Natural killer cell (primary cell): ENCODE measurements around the gene THBD. TPM values are rescaled to one million over a fixed set of nuclear protein-coding genes. Genes with fewer than 3 reads are reported as not detected.
"Not testable (repeated sequence)": the region's sequence is repeated elsewhere in the genome, so short reads cannot be mapped to it uniquely, and the experiment has no call there.

Experiments used
- ATAC-seq, 3 donors: fragments of 150-1000 bp in 2 of 3; fragments of 200-7000 bp in 1 of 3; cut with Tn5 transposase; 1 replicate in 1 of 3; 2 replicates in 2 of 3; pipeline ENCODE4 v1.10.0; 2021; ENCODE audit warnings: mild to moderate bottlenecking in 2 of 3, moderate library complexity in 2 of 3
- DNase-seq, 2 donors: peaks; one replicate each; pipeline versions ENCODE4 v3.0.0 to v3.0.0-alpha.2; 2013 to 2021; ENCODE audit warnings: mixed read lengths in 1 of 2
- H3K27ac ChIP-seq: one replicate; pipeline ENCODE4 v1.5.1; 2013; ENCODE audit warnings: mild to moderate bottlenecking, low read length
- H3K27me3 ChIP-seq: one replicate; pipeline ENCODE4 v1.6.1; 2013; ENCODE audit warnings: low read length; ENCODE audit not compliant: control insufficient read depth, insufficient read depth
- H3K36me3 ChIP-seq: one replicate; pipeline ENCODE4 v1.6.1; 2013; ENCODE audit warnings: low read length; ENCODE audit not compliant: control insufficient read depth, insufficient read depth
- H3K4me1 ChIP-seq: one replicate; pipeline ENCODE4 v1.6.1; 2013; ENCODE audit warnings: low read length; ENCODE audit not compliant: control insufficient read depth, insufficient read depth
- H3K4me3 ChIP-seq: one replicate; pipeline ENCODE4 v1.5.1; 2013; ENCODE audit warnings: low read length
- H3K9me3 ChIP-seq: one replicate; pipeline ENCODE4 v1.6.1; 2013; ENCODE audit warnings: low read length; ENCODE audit not compliant: control insufficient read depth, insufficient read depth
- H3K27ac Mint-ChIP-seq, 2 donors: one replicate each; pipeline ENCODE4 v1.8.0; 2022; ENCODE audit warnings: mild to moderate bottlenecking in 2 of 2, mixed read lengths in 2 of 2, moderate library complexity in 1 of 2
- H3K27me3 Mint-ChIP-seq, 2 donors: one replicate each; pipeline ENCODE4 v1.8.0; 2022; ENCODE audit warnings: low read depth in 2 of 2, mixed read lengths in 2 of 2
- H3K36me3 Mint-ChIP-seq: one replicate; pipeline ENCODE4 v1.8.0; 2022; ENCODE audit warnings: mixed read lengths
- H3K4me1 Mint-ChIP-seq, 2 donors: one replicate each; pipeline ENCODE4 v1.8.0; 2022; ENCODE audit warnings: mixed read lengths in 2 of 2
- H3K4me3 Mint-ChIP-seq: one replicate; pipeline ENCODE4 v1.8.0; 2022; ENCODE audit warnings: mild to moderate bottlenecking, moderate library complexity, mixed read lengths
- H3K9me3 Mint-ChIP-seq, 2 donors: one replicate each; pipeline ENCODE4 v1.8.0; 2022; ENCODE audit warnings: mixed read lengths in 2 of 2
- CTCF ChIP-seq: fragments of 200-600 bp; IDR thresholded peaks from one replicate; pipeline ENCODE4 v1.8.0; 2022; ENCODE audit warnings: antibody characterized with exemption
- WGBS: methylation state at CpG from one replicate; pipeline ENCODE4 v1.1.7; 2013; ENCODE audit warnings: missing lambda C conversion rate; ENCODE audit not compliant: insufficient coverage; 5-methylcytosine and 5-hydroxymethylcytosine counted together
- intact Hi-C: fragments of 100-400 bp; cut with micrococcal nuclease; formaldehyde crosslinking; loops from one replicate; pipeline ENCODE4 v1.14.2; 2022
- total RNA-seq, 4 donors: library from RNA; stranded (reverse); fragments of 120-200 nt in 1 of 4; gene quantifications; one replicate each; pipeline versions ENCODE4 v1.2.3 to v1.2.4, GENCODE V29; 2013 to 2022

Gene THBD
- total RNA-seq, 3 donors from 2014 or later (not counting 1 experiment from before 2014, with no cell fraction given) = 2.1 to 2.8 (median 2.1) TPM

- no peak for DNase-seq
- Mint-ChIP-seq H3K27me3 (peaks cover under 1 to 31% of the 10 kb centered on the region in 2 donors), H3K27ac (no peak overlapping the region), H3K4me1 (no peaks in the 10 kb centered on the region), H3K9me3 (no peaks in the 10 kb centered on the region), H3K4me3 (no peak overlapping the region), H3K36me3 (no peaks in the 10 kb centered on the region)
- no peaks in the 10 kb centered on the region for H3K4me1 ChIP-seq
- no peaks in the 10 kb centered on the region for H3K9me3 ChIP-seq
- H3K27ac ChIP-seq = no peak overlapping the region
- TF ChIP-seq CTCF = no peak
- no peaks in the 10 kb centered on the region for H3K27me3 ChIP-seq
- peak in 1 of 3 donors; percentile 37 for ATAC-seq
- WGBS = 38% methylated on average over 1 of the region's 1 CpG
- intact Hi-C loops = no loop called here
- H3K36me3 ChIP-seq = no peaks in the 10 kb centered on the region
- no peak overlapping the region for H3K4me3 ChIP-seq
These were observed 21.8 kb downstream of the THBD start for GRCh38 chr20:23027721-23028120.

GRCh38 chr20:23025503-23025902, 24.0 kb downstream of the THBD start:
- H3K36me3 Mint-ChIP-seq, H3K27ac Mint-ChIP-seq, H3K27ac ChIP-seq, H3K36me3 ChIP-seq, H3K9me3 ChIP-seq, H3K4me3 Mint-ChIP-seq, H3K27me3 ChIP-seq, H3K4me1 ChIP-seq, H3K4me1 Mint-ChIP-seq, H3K9me3 Mint-ChIP-seq, intact Hi-C loops, DNase-seq, ATAC-seq, H3K4me3 ChIP-seq: not testable (repeated sequence)
- peaks cover 0 to 42% of the 10 kb centered on the region in 2 donors for H3K27me3 Mint-ChIP-seq
- 82% methylated on average over 14 of the region's 14 CpGs for WGBS

- Histone ChIP-seq H3K4me3 (no peak overlapping the region), H3K4me1 (no peaks in the 10 kb centered on the region), H3K27me3 (no peaks in the 10 kb centered on the region), H3K36me3 (no peaks in the 10 kb centered on the region), H3K9me3 (no peaks in the 10 kb centered on the region), H3K27ac (no peak overlapping the region)
- H3K27ac Mint-ChIP-seq = no peak overlapping the region
- DNase-seq (no peak), ATAC-seq (no peak)
- no peaks in the 10 kb centered on the region for H3K4me1 Mint-ChIP-seq
- intact Hi-C loops = no loop called here
- no peaks in the 10 kb centered on the region for H3K9me3 Mint-ChIP-seq
- H3K27me3 Mint-ChIP-seq = peaks cover 0 to 38% of the 10 kb centered on the region in 2 donors
- no peaks in the 10 kb centered on the region for H3K36me3 Mint-ChIP-seq
- no peak overlapping the region for H3K4me3 Mint-ChIP-seq
- TF ChIP-seq CTCF = no peak
- 65% methylated on average over 2 of the region's 3 CpGs for WGBS
These were observed 24.8 kb downstream of the THBD start for GRCh38 chr20:23024701-23025100.

- Mint-ChIP-seq H3K4me1 (no peaks in the 10 kb centered on the region), H3K9me3 (no peaks in the 10 kb centered on the region), H3K36me3 (no peaks in the 10 kb centered on the region), H3K27me3 (peaks cover 0 to 33% of the 10 kb centered on the region in 2 donors), H3K27ac (no peak overlapping the region), H3K4me3 (no peak overlapping the region)
- 90% methylated on average over 10 of the region's 10 CpGs for WGBS
- Histone ChIP-seq H3K9me3 (no peaks in the 10 kb centered on the region), H3K27me3 (no peaks in the 10 kb centered on the region), H3K4me1 (no peaks in the 10 kb centered on the region), H3K27ac (no peak overlapping the region), H3K36me3 (no peaks in the 10 kb centered on the region), H3K4me3 (no peak overlapping the region)
- no peak for TF ChIP-seq CTCF
- ATAC-seq = no peak
- intact Hi-C loops = no loop called here
- DNase-seq = no peak
These were observed 25.8 kb downstream of the THBD start for GRCh38 chr20:23023621-23024177.
